ENCODE data around the gene SHC2. TPM values are rescaled to one million over a fixed set of nuclear protein-coding genes. Genes with fewer than 3 reads are reported as not detected.
A peak's percentile ranks its signal among the peaks of the same experiment; 100 is the strongest.

Gene SHC2
- total and polyA plus RNA-seq, 9 of the 15 experiments (the other 6 are each of a cell fraction or from before 2014, with no cell fraction given): 0.14 to 0.36 (median 0.17) TPM; not detected in 5

DNA sequence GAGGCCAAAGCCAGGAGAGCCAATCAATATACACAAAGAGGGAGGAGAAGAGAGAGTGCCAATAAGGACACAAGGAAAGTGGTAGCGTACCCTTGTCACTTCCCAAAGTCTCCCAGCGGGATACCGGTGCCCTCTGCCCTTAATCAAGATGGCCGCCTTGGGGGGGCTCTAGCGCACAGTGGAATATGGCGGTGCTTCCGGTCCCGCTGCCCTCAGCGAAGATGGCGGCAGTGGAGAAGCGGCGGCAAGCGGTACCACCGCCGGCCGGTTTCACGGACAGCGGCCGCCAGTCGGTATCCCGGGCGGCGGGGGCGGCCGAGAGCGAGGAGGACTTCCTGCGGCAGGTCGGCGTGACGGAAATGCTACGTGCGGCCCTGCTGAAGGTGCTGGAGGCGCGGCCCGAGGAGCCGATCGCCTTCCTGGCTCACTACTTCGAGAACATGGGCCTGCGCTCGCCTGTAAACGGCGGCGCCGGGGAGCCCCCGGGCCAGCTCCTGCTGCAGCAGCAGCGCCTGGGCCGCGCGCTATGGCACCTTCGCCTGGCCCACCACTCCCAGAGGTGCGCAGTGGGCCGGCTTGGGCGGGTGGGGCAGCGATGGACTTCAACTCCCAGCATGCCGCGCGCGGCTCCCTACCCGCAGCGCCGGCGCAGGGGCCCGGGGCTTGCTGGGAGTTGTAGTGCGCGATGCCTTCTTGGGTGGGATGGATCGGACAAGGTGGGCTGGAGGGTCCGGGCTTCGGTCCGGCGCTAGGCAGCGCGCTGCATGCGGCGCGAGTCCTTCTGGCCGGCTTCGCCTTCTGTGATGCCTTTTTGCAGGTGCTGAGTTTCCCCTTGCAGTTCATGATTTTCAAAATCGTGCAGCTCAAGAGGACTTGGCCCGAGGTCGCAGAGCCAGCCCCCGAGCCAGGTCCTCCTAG is 46.7 kb upstream of the SHC2 start, which contains the start of gene TPGS1 (continued):
- TF ChIP-seq, protein P1, sequence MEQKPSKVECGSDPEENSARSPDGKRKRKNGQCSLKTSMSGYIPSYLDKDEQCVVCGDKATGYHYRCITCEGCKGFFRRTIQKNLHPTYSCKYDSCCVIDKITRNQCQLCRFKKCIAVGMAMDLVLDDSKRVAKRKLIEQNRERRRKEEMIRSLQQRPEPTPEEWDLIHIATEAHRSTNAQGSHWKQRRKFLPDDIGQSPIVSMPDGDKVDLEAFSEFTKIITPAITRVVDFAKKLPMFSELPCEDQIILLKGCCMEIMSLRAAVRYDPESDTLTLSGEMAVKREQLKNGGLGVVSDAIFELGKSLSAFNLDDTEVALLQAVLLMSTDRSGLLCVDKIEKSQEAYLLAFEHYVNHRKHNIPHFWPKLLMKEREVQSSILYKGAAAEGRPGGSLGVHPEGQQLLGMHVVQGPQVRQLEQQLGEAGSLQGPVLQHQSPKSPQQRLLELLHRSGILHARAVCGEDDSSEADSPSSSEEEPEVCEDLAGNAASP (IDR thresholded peaks at IDR 0.05): no peak
- peak; percentile 15; the same call in 1 of the 2 replicates for TF ChIP-seq SOX6 (IDR thresholded peaks at IDR 0.05)
- no peak for TF ChIP-seq DPF2 (IDR thresholded peaks at IDR 0.05)
- no peak for TF ChIP-seq NFXL1 (CRISPR knock-in tag; IDR thresholded peaks at IDR 0.05)
- TF ChIP-seq, protein P2, sequence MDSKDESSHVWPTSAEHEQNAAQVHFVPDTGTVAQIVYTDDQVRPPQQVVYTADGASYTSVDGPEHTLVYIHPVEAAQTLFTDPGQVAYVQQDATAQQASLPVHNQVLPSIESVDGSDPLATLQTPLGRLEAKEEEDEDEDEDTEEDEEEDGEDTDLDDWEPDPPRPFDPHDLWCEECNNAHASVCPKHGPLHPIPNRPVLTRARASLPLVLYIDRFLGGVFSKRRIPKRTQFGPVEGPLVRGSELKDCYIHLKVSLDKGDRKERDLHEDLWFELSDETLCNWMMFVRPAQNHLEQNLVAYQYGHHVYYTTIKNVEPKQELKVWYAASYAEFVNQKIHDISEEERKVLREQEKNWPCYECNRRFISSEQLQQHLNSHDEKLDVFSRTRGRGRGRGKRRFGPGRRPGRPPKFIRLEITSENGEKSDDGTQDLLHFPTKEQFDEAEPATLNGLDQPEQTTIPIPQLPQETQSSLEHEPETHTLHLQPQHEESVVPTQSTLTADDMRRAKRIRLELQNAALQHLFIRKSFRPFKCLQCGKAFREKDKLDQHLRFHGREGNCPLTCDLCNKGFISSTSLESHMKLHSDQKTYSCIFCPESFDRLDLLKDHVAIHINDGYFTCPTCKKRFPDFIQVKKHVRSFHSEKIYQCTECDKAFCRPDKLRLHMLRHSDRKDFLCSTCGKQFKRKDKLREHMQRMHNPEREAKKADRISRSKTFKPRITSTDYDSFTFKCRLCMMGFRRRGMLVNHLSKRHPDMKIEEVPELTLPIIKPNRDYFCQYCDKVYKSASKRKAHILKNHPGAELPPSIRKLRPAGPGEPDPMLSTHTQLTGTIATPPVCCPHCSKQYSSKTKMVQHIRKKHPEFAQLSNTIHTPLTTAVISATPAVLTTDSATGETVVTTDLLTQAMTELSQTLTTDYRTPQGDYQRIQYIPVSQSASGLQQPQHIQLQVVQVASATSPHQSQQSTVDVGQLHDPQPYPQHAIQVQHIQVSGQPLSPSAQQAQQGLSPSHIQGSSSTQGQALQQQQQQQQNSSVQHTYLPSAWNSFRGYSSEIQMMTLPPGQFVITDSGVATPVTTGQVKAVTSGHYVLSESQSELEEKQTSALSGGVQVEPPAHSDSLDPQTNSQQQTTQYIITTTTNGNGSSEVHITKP (IDR thresholded peaks at IDR 0.05; ENCODE audit: partially characterized antibody): peak; percentile 55
- peak; percentile 89 for TF ChIP-seq POLR2A (conservative IDR thresholded peaks at IDR 0.05)
- 0 out of 2 replicates have a peak, but pooled peaks have one; percentile 22 for TF ChIP-seq HLTF (IDR thresholded peaks at IDR 0.05)
- TF ChIP-seq NR3C1 (CRISPR knock-in tag; IDR thresholded peaks at IDR 0.05): 0 out of 2 replicates have a peak, but pooled peaks have one; percentile 58
- TF ChIP-seq RBM22 (IDR thresholded peaks at IDR 0.05; ENCODE audit: low read depth, low read length, poor library complexity, severe bottlenecking): peak; percentile 30
- 0 out of 2 replicates have a peak, but pooled peaks have one; percentile 30 for TF ChIP-seq NR4A1 (CRISPR knock-in tag; IDR thresholded peaks at IDR 0.05)
- peak; percentile 90 for TF ChIP-seq NR4A1 (tag; IDR thresholded peaks at IDR 0.05)
- TF ChIP-seq CXXC5 (CRISPR knock-in tag; IDR thresholded peaks at IDR 0.05): peak; percentile 92
- TF ChIP-seq NR2C1 (IDR thresholded peaks at IDR 0.05): peak; percentile 96
- peak; percentile 95 for TF ChIP-seq NR2C1 (tag; IDR thresholded peaks at IDR 0.05)
- peak; percentile 90 for TF ChIP-seq DIDO1 (tag; IDR thresholded peaks at IDR 0.05; ENCODE audit: low read depth)
- TF ChIP-seq ATF1 (CRISPR knock-in tag; IDR thresholded peaks at IDR 0.05): no peak
- TF ChIP-seq ATF1 (tag; IDR thresholded peaks at IDR 0.05): peak; percentile 92
- TF ChIP-seq ZNF197 (CRISPR knock-in tag; IDR thresholded peaks at IDR 0.05; ENCODE audit: low read depth): peak; percentile 99
- peak; percentile 12; the same call in 1 of the 2 replicates for TF ChIP-seq CTBP1 (IDR thresholded peaks at IDR 0.05; ENCODE audit: borderline replicate concordance)
- no peak for TF ChIP-seq ZNF830 (CRISPR knock-in tag; IDR thresholded peaks at IDR 0.05)
- TF ChIP-seq, protein P3, sequence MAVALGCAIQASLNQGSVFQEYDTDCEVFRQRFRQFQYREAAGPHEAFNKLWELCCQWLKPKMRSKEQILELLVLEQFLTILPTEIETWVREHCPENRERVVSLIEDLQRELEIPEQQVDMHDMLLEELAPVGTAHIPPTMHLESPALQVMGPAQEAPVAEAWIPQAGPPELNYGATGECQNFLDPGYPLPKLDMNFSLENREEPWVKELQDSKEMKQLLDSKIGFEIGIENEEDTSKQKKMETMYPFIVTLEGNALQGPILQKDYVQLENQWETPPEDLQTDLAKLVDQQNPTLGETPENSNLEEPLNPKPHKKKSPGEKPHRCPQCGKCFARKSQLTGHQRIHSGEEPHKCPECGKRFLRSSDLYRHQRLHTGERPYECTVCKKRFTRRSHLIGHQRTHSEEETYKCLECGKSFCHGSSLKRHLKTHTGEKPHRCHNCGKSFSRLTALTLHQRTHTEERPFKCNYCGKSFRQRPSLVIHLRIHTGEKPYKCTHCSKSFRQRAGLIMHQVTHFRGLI (CRISPR knock-in tag; IDR thresholded peaks at IDR 0.05): no peak
- peak; percentile 93 for TF ChIP-seq TAF1 (IDR thresholded peaks at IDR 0.05; ENCODE audit: control insufficient read depth, extremely low read depth, insufficient read depth, low read length, severe bottlenecking)
- peak; percentile 99 for TF ChIP-seq NFIC (IDR thresholded peaks at IDR 0.05)
- peak; percentile 48; the same call in 1 of the 2 replicates for TF ChIP-seq E2F3 (CRISPR knock-in tag; IDR thresholded peaks at IDR 0.05)
- TF ChIP-seq GABPB1 (CRISPR knock-in tag; IDR thresholded peaks at IDR 0.05): peak; percentile 99

Data from K562 (cell line).